HEK293T (cell line): ENCODE measurements around the gene ABCC5.

Experiments used
- FOXA1 ChIP-seq: fragments of 450-650 bp; IDR thresholded peaks from 2 replicates; pipeline ENCODE4 v1.6.1; 2016; ENCODE audit warnings: mild to moderate bottlenecking
- SP1 ChIP-seq: fragments of 450-650 bp; IDR thresholded peaks from 2 replicates; pipeline ENCODE4 v1.6.1; 2017

- no peak for TF ChIP-seq FOXA1
- TF ChIP-seq SP1, result no peak
These were observed 139.6 kb downstream of the ABCC5 start for GRCh38 chr3:183878071-183878470.
